T-helper 1 cell treated with Interleukin-12 subunit alpha and Interleukin-12 subunit beta and Interleukin-4 antibody, amounts not matched to agents 30 μg/mL and 1 μg/mL, for 36 hours (primary cell): ENCODE results near the gene SLC26A1.

Experiments used
- H3K27ac Mint-ChIP-seq: one replicate; pipeline ENCODE4 v1.8.0; 2021; ENCODE audit warnings: mild to moderate bottlenecking, mixed read lengths
- H3K27me3 Mint-ChIP-seq: one replicate; pipeline ENCODE4 v1.8.0; 2021; ENCODE audit warnings: low read depth, mixed read lengths
- H3K36me3 Mint-ChIP-seq: one replicate; pipeline ENCODE4 v1.8.0; 2021; ENCODE audit warnings: low read depth, mixed read lengths
- H3K4me1 Mint-ChIP-seq: one replicate; pipeline ENCODE4 v1.8.0; 2021; ENCODE audit warnings: low read depth, mixed read lengths
- H3K4me3 Mint-ChIP-seq: one replicate; pipeline ENCODE4 v1.8.0; 2021; ENCODE audit warnings: mild to moderate bottlenecking, moderate library complexity, mixed read lengths
- H3K9me3 Mint-ChIP-seq: one replicate; pipeline ENCODE4 v1.8.0; 2021; ENCODE audit warnings: mixed read lengths

The SLC26A1 gene

GRCh38 chr4:1011666-1012033 is 18.4 kb upstream of the SLC26A1 start:
- no peak overlapping the region for H3K27ac Mint-ChIP-seq

GRCh38 chr4:1011022-1011665 is 17.9 kb upstream of the SLC26A1 start, which contains the start of gene FGFRL1:
Gene FGFRL1 (plus strand): TSS chr4:1011626. CDS start chr4:1012486, 860 bp downstream.
- H3K4me3 Mint-ChIP-seq: peak within 1 kb of the TSS; percentile 76
- H3K4me1 Mint-ChIP-seq: peaks cover 13% of the 10 kb centered on the region
- H3K36me3 Mint-ChIP-seq: no peaks in the 10 kb centered on the region
- peak within 1 kb of the TSS; percentile 83 for H3K27ac Mint-ChIP-seq
- peaks cover 30% of the 10 kb centered on the region for H3K27me3 Mint-ChIP-seq
- no peaks in the 10 kb centered on the region for H3K9me3 Mint-ChIP-seq

More at GRCh38 chr4:1011666-1012033, 18.4 kb upstream of the SLC26A1 start:
- peaks cover 25% of the 10 kb centered on the region for H3K27me3 Mint-ChIP-seq
- no peaks in the 10 kb centered on the region for H3K36me3 Mint-ChIP-seq
- no peaks in the 10 kb centered on the region for H3K9me3 Mint-ChIP-seq
- peaks cover 13% of the 10 kb centered on the region for H3K4me1 Mint-ChIP-seq
- no peak overlapping the region for H3K4me3 Mint-ChIP-seq

GRCh38 chr4:1010395-1011021 is 17.3 kb upstream of the SLC26A1 start:
- peaks cover 30% of the 10 kb centered on the region for H3K27me3 Mint-ChIP-seq
- H3K4me3 Mint-ChIP-seq: peak overlapping the region; percentile 76
- H3K36me3 Mint-ChIP-seq: no peaks in the 10 kb centered on the region
- peaks cover 13% of the 10 kb centered on the region for H3K4me1 Mint-ChIP-seq
- H3K27ac Mint-ChIP-seq: peak overlapping the region; percentile 83
- H3K9me3 Mint-ChIP-seq: no peaks in the 10 kb centered on the region

- Mint-ChIP-seq H3K27me3 (peaks cover 31% of the 10 kb centered on the region), H3K27ac (peak overlapping the region; percentile 76), H3K4me1 (peaks cover 13% of the 10 kb centered on the region), H3K9me3 (no peaks in the 10 kb centered on the region), H3K36me3 (no peaks in the 10 kb centered on the region), H3K4me3 (peak overlapping the region; percentile 69)
Measured at GRCh38 chr4:1009542-1010394, 16.6 kb upstream of the SLC26A1 start.

GRCh38 chr4:1008840-1009541 is 15.8 kb upstream of the SLC26A1 start:
- no peaks in the 10 kb centered on the region for H3K36me3 Mint-ChIP-seq
- no peaks in the 10 kb centered on the region for H3K9me3 Mint-ChIP-seq
- peak overlapping the region; percentile 73 for H3K4me3 Mint-ChIP-seq
- no peak overlapping the region for H3K27ac Mint-ChIP-seq
- peaks cover 13% of the 10 kb centered on the region for H3K4me1 Mint-ChIP-seq
- peaks cover 35% of the 10 kb centered on the region for H3K27me3 Mint-ChIP-seq

GRCh38 chr4:1006856-1007255 is 13.7 kb upstream of the SLC26A1 start:
- H3K27ac Mint-ChIP-seq: no peak overlapping the region
- no peak overlapping the region for H3K4me3 Mint-ChIP-seq
- peaks cover 11% of the 10 kb centered on the region for H3K4me1 Mint-ChIP-seq
- peaks cover 39% of the 10 kb centered on the region for H3K27me3 Mint-ChIP-seq
- H3K9me3 Mint-ChIP-seq: no peaks in the 10 kb centered on the region
- no peaks in the 10 kb centered on the region for H3K36me3 Mint-ChIP-seq

- no peak overlapping the region for H3K27ac Mint-ChIP-seq
- H3K4me3 Mint-ChIP-seq: no peak overlapping the region
- no peaks in the 10 kb centered on the region for H3K9me3 Mint-ChIP-seq
- H3K4me1 Mint-ChIP-seq: peaks cover 6% of the 10 kb centered on the region
- H3K36me3 Mint-ChIP-seq: no peaks in the 10 kb centered on the region
- H3K27me3 Mint-ChIP-seq: peaks cover 43% of the 10 kb centered on the region
Measured at GRCh38 chr4:1004557-1005485, 11.6 kb upstream of the SLC26A1 start.

GRCh38 chr4:1004071-1004418 is 10.8 kb upstream of the SLC26A1 start:
- no peaks in the 10 kb centered on the region for H3K9me3 Mint-ChIP-seq
- no peak overlapping the region for H3K4me3 Mint-ChIP-seq
- H3K27me3 Mint-ChIP-seq: peaks cover 46% of the 10 kb centered on the region
- no peak overlapping the region for H3K27ac Mint-ChIP-seq
- peaks cover 5% of the 10 kb centered on the region for H3K4me1 Mint-ChIP-seq
- H3K36me3 Mint-ChIP-seq: no peaks in the 10 kb centered on the region

GRCh38 chr4:1003271-1004070 is 10.3 kb upstream of the SLC26A1 start:
- H3K27ac Mint-ChIP-seq: no peak overlapping the region
- H3K4me3 Mint-ChIP-seq: no peak overlapping the region
- no peaks in the 10 kb centered on the region for H3K4me1 Mint-ChIP-seq
- H3K9me3 Mint-ChIP-seq: no peaks in the 10 kb centered on the region
- H3K36me3 Mint-ChIP-seq: no peaks in the 10 kb centered on the region
- H3K27me3 Mint-ChIP-seq: peaks cover 44% of the 10 kb centered on the region

- Mint-ChIP-seq H3K36me3 (no peaks in the 10 kb centered on the region), H3K27me3 (peaks cover 44% of the 10 kb centered on the region), H3K4me1 (no peaks in the 10 kb centered on the region), H3K27ac (no peak overlapping the region), H3K9me3 (no peaks in the 10 kb centered on the region), H3K4me3 (no peak overlapping the region)
Measured at GRCh38 chr4:1002631-1003251, 9.5 kb upstream of the SLC26A1 start.

- Mint-ChIP-seq H3K4me1 (no peaks in the 10 kb centered on the region), H3K36me3 (no peaks in the 10 kb centered on the region), H3K9me3 (no peaks in the 10 kb centered on the region), H3K27ac (no peak overlapping the region), H3K4me3 (no peak overlapping the region), H3K27me3 (peaks cover 40% of the 10 kb centered on the region)
Measured at GRCh38 chr4:1002131-1002630, 9.0 kb upstream of the SLC26A1 start.

- H3K27me3 Mint-ChIP-seq: peaks cover 39% of the 10 kb centered on the region
- no peak overlapping the region for H3K27ac Mint-ChIP-seq
- no peak overlapping the region for H3K4me3 Mint-ChIP-seq
- no peaks in the 10 kb centered on the region for H3K36me3 Mint-ChIP-seq
- no peaks in the 10 kb centered on the region for H3K4me1 Mint-ChIP-seq
- no peaks in the 10 kb centered on the region for H3K9me3 Mint-ChIP-seq
Measured at GRCh38 chr4:1001561-1002130, 8.4 kb upstream of the SLC26A1 start.
